Fibroblast of skin of left quadriceps (primary cell): ENCODE measurements around the gene GLIPR2.
"Not testable (repeated sequence)": the region's sequence is repeated elsewhere in the genome, so short reads cannot be mapped to it uniquely, and the experiment has no call there.

Source experiments
- DNase-seq, 2 experiments: peaks; one replicate each; pipeline ENCODE4 v3.0.0-alpha.2; 2013; ENCODE audit warnings: low read depth in 2 of 2

GLIPR2 gene

DNA sequence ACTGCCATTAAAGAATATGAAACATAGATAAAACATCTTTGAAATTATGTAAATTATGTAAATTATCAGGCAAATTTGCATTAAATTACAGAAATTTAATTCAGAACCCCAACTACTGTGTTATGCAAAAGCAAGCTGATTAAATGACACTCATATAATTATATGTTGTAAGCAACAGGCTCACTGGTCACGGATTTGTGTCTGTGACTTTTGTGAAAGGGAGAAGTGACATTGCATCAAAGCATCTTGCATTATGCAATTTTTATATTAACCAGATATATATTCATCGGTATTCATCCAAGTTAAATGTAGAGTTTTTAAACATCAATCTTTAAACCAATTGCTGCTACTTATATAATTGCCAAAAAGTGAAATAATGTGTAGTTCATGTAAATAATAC lies 13.0 kb upstream of the GLIPR2 start:
- no peak for DNase-seq

DNA sequence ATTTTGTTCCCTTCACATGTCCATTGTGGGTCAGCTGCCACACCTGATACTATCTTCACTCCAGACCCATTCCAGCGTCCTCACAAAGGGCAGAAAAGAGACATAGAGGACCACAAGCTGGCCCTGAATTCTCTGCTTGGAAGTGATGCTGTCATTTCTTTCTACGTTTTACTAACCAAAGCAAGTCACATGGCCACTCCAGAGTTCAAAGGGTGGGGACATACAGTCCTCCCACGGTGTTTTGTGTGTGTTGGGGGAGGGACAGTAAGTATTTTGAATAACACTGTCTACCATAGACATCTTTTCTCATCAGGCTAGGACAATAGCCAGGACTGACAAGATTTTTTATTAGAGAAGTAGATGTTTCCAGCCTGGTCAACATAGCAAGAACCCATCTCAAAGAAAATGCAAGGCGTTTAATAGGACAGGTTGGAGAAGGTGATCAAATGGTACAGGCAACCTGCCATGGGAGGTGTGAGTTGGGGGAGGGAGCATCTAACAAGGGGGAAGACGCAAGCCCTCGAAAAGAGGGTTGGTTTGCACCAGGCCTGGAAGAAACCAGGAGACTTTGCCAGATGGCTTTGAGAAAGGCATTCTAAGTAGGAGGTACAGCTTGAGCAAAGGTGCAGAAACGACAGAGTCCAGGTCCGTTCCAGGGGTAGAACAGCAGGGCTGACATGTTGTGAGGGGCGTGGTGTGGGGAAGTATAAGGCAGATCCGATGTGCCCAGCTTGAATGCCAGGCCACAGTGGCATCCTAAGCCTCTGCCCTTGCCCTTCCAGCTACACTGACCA lies 11.3 kb upstream of the GLIPR2 start:
- no peak for DNase-seq

DNA sequence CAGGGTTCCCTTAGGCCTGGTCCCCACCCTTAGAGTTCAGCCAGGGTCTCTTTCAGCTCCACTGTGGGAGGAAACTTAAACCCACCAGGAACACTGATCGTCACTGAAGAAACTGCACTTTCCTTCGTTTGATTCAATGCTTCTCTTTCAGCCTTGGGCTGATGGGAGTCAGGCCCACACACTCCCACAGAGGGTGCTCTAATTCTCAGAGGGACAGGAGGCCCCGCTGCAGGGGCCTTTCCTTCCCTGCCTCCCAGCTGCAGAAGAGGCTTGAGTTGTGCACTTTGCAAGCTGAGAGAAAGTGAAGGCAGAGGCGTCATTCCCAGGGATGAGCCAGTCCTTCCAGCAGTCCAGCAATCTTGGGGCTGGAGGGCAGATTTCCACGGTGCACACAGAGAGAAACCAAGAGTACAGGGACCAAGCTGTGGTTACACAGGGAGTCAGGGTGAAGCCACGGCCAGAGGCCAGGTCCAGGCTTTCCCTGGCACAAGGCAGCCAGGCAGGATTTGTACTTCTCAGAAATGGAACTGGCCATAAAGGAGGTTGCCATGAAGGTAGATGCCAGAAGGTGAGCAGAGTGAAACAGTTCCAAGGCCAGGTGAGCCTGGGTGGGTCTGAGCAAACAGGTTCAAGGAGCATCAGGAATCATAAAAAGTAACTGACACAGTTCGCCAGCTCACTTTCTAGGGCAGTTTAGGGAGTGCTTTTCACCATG lies 10.4 kb upstream of the GLIPR2 start:
- no peak for DNase-seq

DNA sequence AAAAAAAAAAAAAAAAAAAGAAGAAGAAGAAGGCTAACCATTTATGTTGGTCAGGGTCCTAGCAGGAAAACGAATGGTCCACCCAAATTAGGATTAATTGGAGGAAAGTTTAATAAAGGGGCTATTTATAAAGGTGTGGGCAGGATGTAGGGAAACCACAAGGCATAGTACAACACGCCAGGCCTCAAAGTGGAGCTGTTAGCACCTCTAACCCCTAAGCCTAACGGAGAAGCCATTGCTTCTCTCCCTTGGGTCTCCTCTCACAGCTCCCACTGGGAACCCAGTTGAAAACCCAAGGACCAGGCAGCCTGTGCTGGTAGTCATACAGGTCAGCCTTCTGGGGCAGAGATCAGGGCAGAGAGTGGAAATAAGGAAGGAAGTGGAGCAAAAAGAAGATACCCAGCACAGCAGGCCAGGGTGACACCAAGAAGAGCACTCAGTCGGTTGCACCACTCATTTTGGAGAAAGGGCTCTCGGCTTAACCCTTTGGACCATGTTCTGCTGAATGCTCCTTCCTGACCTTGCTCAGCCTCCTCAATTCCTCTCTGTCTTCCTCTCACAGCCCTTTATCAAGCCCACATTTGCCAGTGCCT lies 8.8 kb upstream of the GLIPR2 start:
- DNase-seq = no peak

DNA sequence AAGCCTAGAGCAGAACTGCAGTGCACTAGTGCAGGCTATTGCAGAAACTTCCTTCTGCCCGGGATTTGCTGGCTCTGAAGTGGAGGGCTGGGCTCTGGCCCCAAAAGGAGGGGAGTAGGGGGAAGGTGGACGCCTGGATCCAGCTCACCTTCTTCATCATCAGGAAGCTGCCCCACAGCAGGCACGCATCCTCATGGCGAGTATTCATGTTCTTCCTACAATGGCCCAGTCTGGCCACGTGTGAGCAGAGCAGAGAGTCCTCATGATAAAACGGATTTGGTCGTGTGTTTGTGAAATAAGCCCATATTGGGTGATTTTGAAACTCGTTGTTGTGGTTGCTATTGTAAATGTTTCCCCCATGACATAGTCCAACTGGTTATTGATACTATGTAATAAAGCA lies 8.2 kb upstream of the GLIPR2 start:
- DNase-seq = no peak

DNA sequence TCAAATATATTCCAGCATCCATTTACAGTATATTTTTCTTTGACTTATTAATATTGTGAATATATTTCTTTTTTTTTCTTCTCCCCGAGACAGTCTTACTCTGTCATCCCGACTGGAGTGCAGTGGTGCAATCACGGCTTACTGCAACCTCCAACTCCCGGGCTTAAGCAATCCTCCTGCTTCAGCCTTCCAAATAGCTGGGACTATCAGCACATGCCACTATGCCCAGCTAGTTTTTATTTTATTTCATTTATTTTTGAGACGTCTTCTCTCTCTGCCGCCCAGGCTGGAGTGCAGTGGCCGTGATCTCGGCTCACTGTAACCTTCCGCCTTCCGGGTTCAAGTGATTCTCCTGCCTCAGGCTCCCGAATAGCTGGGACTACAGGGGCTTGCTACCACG lies 7.4 kb upstream of the GLIPR2 start:
- no peak for DNase-seq

DNA sequence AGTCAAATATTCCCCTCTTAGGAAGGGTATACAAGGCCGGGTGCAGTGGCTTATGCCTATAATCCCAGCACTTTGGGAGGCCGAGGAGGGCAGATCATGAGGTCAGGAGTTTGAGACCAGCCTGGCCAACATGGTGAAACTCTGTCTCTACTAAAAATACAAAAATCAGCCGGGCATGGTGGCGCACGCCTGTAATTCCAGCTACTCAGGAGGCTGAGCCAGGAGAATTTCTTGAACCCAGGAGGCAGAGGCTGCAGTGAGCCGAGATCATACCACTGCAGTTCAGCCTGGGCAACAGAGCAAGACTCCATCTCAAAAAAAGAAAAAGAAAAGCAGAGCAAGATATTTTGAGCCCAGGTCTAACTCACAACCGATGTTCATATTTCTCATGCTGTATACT lies 4.9 kb upstream of the GLIPR2 start:
- not testable (repeated sequence) for DNase-seq

DNA sequence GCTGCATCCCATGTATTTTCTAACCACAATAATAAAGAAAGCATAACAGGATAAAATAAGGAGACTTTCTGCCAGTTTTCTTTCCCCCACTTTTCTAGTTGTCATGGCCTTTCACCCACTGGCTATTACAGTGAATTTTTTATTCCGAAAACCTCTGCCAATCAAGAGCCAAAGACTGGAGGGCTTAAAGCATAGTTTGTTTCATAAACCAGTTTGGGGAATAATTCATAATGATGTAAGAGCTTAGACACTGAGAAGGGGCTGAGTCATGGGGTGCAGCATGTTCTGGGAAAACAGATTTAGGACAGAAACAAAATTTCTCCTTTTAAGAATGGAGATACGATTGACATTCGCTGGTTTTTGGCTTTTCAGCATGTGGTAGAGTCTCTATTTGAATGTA lies 4.4 kb upstream of the GLIPR2 start:
- DNase-seq = no peak

DNA sequence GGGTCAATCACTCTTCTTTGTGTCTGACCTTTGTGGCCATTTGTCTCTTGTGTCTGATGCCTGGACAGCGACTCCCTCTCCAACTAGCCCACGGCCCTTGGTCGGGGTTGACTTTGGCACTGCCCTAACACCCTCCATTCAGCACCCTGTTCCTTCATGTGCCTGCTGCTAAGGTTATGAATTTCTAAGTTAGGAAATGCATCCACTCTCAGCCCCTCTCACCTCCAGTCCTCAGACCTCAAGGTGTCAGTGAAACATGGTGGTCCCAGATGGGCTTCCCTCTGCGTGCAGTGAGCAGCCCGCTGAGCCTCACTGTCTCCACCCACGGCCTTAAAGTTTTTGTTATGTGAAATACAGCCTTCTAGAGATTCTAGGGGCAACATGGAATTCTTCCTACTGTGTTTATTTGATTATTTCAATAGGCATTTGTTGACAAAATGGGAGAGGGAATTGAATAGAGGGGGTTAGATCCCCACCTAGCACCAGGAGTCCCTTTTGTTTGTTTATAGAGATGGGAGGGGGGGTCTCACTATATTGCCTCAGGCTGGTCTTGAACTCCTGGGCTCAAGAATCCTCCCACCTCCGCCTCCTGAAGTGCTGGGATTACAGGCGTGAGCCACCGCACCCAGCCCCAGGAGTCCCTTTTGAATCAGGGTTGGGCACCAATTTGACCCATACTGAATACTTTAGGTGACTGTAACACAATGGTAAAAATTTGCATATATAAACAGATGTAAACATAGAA lies 1.6 kb upstream of the GLIPR2 start:
- DNase-seq = no peak

DNA sequence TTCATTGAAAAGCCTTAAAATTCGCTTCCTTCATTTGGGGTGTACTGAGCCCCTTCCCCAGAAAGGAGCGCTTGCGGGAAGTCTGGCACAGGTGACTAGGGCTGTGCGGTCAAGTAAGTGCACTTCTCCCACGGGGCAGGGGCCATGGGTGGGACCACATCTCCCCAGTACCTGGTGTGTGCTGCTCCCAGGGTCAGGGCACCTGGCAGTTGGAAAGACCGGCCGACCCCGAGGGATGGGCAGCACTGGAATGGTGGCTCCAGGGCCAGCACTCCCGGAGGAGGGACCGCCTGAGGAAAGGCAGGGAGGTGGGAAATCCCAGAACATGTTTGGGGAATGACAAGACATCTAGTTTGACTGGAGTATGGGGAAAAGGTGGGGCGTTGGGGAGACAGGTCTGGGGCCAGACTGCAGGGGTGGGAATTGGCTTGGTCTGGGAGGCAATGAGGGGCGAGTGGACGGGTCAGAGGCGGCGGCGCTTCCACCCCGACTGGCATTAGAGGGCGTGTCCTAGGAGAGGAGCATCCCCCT lies 727 bp upstream of the GLIPR2 start:
- no peak for DNase-seq

DNA sequence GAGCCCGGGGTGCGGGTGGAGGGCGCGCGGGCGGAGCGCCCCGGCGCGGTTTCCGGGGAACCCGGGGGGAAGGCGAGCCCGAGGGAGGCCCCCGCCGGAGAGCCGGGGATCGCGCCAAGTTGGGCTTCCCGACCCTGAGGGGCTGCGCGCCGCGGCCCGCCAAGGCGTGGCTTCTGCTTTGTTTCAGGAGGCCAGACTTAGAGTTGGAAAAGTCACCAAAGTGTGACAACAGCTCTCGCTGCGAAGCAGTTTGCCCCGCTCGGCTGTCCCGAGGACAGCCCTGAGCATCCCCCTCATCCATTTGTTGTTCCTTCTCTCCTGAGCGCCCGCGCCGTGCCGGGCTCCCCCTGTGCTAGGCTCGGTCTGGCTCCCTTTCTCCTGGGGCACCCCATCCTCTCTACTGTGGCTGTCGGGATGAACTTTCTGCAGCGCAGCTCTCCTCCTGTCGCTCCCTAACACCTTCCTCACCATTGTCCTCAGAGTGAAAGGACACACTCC lies 410 bp downstream of the GLIPR2 start:
- no peak for DNase-seq

DNA sequence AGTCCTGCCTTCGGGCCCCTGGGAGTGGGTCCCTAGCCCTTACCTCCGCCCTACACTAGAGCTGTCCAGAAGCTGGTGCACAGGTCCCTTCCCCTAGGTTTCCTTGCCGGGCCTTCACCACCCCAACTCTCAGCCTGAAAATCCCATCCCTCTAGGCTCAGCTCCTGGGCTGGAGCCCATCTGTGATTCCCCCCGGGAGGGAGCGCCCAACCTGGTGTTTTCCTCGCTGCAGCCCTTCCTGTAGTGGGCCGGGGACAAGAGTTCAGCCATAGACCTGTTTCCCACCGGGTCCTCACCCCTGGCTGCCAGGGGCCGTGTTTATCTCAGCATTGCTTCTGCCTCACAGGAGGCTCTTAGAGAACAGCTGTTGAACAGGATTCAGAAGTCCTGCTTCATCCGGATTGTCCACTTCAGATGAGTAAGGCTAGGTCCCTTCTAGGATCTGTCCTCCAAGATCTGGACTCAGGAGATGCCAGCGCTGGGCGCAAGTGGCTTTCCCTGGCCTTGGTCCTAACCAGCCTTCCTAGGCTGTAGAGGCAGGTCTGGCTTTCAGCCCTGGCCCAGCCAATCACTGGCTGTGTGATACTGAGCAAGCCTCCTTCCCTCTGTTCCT lies 965 bp downstream of the GLIPR2 start:
- no peak for DNase-seq

DNA sequence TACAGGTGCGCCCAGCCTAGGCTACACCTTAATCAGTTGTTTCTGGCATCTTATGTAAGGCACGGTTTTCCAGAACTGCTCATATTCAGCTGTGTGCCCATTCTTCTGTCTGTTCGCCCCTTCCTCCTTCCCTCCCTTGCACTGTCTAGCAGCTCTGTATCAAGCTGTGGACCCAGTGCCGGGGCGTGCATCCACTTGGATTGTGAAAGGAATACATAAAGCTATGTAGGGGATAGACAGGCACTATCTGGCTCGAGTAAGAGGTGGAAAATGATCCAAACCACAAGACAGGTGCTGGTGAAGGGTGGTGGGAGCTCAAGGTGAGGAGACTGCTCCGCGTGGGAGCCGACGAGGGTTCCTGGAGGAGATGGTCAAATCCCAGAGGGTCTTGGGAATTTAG lies 2.0 kb downstream of the GLIPR2 start:
- no peak for DNase-seq

DNA sequence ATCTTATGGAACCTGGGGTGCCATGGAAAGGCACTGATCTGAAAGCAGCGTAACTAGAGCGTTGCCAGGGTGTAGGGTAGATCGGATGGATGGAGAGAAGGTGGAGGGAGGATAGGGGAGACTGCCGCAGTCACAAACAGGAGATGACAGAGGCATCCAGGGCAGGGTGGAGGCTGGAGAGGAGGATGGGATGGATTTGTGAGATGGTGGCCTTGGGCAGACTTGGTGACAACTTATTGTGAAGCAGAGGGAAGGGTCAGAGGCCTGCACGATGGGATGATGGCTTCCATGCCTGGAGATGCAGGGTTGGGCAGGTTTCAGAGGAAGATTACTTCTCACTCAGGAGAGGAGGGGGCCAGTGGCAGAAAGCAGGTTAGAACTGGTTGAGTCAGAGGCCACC lies 2.4 kb downstream of the GLIPR2 start:
- DNase-seq = no peak

DNA sequence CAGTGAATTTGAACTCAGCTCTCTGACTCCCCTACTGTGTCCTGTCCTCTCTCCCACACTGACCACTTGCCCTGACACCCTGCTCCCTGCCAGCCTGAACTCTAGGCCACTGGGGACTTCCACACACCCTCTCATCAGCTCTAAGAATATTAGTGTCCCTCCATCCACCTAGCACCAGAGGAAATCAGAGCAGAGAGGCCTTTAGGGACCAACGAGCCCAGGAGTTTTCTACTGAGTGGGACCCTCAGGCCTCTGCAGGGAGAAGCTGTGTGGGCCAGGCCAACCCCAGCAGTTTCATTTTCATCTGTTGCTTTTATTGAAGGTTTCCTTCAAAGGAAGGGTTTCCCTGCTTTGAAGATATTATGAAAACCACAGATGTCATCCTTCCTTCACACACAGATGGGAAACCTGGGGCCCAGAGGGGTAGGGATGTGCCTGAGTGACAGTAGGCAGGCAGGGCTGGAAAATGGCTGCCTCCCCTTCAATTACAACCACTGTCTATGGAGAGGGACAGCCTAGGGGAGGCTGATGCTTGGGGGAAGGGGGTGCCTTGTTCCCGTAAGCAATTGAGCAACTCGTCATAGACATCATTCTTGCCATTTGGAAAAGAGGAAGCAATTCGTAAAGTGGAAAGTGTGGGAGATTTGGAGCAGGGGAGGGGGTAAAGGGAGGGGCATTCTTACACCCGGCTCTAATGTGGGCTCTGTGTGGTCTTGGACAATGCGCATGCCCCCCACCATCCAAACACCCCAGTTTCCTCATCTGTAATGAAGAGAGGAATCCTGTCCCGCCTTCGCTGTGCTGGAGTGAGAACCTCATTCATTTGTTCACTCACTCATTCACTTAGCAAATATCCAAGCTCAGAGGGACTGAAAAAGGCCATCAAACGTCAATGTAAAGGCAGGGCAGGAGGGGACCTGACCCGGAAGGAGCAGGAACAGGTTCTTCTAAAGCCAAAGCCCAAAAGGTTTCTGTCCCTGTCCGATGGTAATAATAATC lies 3.9 kb downstream of the GLIPR2 start:
- no peak for DNase-seq

DNA sequence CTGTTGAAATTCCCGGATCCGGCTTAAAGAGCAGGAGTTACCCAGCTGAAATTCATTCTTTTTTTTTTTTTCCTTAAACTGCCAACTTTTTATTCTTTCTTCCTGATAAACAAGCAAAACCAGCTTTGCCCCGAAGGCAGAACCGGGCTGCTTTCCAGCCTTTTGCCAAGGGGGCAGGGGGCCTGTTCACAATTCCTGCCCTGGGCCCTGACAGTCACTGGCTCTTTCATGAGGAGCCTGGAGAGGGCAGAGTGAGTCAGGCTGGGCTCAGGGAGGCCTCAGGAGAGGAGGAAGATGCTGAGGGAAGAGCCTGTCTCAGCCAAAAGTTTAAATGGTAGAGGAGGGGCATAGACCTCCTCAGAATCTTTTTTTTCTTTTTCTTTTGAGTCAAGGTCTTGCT lies 4.8 kb downstream of the GLIPR2 start:
- DNase-seq = no peak

DNA sequence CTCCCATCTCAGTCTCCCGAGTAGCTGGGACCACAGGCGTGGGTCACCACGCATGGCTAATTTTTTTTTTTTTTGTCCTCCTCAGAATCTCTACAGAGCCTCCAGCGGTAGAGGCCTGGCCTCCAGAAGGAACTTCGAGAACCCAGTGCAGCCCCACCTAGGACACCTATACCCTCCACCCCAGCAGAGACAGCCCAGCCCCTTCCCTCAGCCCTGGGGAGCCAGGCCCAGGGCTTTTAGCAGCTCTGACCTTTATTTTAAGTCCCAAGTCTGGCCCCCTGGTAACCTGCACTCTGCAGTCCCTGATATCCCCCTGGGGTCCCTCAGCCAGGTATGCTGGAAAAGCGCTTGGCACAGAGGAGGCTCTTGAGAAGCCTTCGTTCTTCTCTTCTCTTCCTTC lies 5.2 kb downstream of the GLIPR2 start:
- no peak for DNase-seq

DNA sequence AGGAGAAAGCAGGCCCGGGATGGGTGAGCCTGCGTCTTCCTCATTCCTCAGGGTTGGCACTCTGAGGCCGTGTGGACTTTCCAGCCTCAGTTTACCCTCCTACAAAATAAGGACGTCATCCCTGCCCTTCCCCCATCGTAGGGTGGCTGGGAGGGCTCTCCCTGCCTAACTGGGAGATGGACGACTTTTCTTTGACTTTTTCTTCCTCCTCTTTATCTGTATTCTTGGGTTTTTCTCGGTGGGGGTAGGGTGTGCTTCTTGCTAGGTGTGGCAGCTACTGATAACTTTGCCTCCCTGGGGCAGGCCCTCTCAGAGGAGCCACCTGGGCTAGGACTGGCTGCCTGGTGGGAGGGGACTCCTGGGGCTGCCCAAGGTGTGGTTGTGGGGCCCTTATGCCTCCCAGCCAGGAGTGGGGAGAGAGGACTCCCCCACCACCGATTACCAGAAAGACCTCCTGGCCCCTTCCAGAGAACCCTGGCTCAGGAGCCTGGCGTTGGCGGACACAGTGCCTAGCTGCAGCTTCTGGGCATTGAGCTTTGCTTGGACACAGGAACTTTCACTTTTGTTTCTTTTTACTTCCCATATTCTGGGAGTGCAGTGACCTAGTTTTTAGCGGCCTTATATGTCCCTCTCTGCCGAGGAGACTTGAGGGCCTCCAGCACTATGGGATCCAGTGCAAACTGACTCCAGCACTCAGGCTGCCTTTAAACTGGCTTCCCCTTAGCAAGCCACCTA lies 6.1 kb downstream of the GLIPR2 start:
- no peak for DNase-seq

DNA sequence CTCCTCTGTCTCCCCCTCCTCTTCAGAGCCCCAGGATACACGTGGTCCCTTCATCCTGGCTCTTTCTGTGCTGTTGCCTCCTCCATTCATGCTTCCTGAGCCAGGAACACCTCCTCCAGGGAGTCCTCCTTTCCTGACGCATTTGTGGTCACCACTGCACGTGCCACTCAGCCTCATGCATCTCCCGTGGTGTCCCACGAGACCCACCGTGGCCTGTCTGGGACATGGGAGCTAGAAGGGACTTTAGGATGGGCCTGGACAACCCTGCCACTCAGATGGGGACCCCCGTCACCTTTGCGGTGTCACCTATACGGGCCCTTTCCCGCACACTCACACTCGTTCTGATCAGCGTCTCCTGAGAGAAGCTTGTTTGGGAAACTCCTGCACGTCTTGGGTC lies 6.7 kb downstream of the GLIPR2 start:
- DNase-seq = no peak
